Measurements from ENCODE around the gene STX1A.

The STX1A gene

DNA sequence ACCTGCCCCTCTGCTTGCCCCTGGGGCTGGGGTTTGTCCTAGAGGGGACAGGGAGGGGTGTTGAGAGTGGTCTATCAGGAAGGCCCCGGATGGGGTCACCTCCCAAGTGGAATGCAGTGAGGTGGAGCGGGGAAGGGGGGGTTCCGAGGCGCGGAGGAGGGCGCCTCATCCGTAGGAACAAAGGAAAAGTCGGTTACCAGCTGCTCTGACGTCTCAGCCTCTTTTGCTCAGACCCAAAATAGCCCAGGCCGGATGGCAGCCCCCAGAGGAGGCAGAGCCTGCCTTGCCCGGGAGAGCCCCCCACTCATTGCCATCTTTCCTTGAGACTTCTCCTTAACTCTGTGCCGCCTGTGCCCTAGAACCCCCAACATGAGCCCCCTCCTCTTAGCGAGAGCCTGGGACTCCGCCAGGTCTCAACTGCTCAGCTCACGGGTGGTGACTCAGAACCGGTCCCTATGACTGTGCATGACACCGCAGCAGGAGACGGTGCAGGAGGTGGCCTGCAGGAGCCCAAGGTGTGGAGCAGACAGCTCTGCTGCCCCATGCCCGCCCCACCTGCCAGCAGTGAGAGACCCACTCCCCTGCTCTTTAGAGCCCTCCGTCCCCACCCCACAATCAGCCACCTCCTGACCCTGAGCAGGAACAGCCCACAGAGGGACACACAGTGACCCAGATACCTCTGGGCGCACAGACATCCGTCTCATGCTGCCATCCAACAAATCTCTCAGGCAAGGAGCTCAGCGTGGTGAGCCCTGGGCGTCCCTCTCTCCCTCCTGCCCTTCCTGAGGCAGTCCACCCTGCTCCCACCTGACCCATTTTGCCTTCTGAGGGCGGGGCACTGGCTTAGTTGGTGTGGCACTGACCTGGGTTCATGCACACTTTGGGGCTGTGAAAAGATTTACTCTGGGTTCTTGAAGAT lies 13.1 kb downstream of the STX1A start:
- H3K4me3 ChIP-seq (ENCODE audit: low read depth, low read length), result no peak overlapping the region
- no peak for DNase-seq (ENCODE audit: low read depth)
- TF ChIP-seq, protein P1, sequence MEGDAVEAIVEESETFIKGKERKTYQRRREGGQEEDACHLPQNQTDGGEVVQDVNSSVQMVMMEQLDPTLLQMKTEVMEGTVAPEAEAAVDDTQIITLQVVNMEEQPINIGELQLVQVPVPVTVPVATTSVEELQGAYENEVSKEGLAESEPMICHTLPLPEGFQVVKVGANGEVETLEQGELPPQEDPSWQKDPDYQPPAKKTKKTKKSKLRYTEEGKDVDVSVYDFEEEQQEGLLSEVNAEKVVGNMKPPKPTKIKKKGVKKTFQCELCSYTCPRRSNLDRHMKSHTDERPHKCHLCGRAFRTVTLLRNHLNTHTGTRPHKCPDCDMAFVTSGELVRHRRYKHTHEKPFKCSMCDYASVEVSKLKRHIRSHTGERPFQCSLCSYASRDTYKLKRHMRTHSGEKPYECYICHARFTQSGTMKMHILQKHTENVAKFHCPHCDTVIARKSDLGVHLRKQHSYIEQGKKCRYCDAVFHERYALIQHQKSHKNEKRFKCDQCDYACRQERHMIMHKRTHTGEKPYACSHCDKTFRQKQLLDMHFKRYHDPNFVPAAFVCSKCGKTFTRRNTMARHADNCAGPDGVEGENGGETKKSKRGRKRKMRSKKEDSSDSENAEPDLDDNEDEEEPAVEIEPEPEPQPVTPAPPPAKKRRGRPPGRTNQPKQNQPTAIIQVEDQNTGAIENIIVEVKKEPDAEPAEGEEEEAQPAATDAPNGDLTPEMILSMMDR (IDR thresholded peaks at IDR 0.05; ENCODE audit: control insufficient read depth, extremely low read depth, insufficient read depth), result no peak

DNA sequence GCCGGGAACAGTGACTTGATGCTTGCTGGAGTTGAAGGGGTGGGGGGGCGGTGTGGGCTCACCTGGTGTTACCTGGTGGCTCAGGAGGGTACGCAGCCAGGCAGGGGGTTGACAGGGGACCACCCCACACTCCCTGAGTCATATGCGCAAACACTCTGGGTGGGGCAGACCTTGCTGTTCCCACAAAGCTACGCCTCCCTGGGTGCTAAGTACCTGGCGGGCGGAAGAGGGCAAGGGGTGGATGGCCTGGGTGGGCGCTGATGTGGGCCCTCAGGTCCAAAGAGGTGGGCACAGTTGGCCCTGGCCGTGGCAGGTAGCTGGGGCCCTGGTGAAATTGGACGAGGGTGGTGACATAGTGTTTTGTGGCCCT lies 13.9 kb downstream of the STX1A start:
- DNase-seq (ENCODE audit: low read depth), result no peak
- no peak overlapping the region for H3K4me3 ChIP-seq (ENCODE audit: low read depth, low read length)
- TF ChIP-seq, protein P1 (IDR thresholded peaks at IDR 0.05; ENCODE audit: control insufficient read depth, extremely low read depth, insufficient read depth), result no peak

DNA sequence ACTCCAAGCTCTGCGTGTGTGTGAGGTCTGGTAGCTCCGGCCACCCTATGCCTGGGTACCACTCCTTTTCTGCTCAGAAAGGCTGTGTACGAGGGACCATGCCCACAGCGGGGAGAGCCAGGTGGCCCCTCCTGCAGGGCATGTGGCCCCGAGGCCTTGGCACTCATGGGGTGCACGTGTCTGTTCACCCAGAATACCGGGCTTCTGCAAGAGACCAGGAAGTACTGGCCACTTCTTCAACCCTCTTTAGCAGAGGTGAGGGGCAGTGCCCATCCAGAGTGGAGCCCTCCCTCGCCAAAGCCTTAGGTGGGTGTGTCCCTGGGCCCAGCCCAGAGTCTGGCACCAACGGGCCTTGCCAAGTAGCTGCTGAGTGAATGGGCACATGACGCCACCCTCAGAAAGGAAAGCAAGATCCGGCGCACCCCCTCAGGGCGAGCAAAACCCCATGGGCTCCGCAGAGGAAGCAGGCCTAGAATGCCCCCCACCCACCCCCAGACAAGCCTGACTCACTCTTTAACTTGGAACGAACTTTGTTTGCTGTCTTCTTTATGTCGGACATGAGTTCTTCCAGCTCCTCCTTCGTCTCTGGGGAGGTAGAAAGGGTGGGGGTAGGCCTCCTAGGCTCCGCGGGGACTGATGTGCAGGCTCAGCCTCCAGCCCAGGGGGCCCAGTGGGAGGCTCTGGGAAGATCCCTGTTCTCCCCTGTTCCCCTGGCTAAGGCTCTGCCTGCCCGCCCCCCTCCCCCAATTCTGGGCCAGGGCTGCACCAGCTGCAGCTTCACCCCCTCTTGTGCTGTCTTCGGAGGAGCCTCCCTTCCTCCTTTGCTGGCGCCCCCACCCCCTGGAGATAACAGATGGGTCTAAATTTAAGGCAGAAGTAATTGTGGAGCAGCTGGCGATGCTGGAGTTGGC lies 14.6 kb downstream of the STX1A start:
- DNase-seq (ENCODE audit: low read depth), result no peak
- no peak overlapping the region for H3K4me3 ChIP-seq (ENCODE audit: low read depth, low read length)
- TF ChIP-seq, protein P1 (IDR thresholded peaks at IDR 0.05; ENCODE audit: control insufficient read depth, extremely low read depth, insufficient read depth), result no peak

DNA sequence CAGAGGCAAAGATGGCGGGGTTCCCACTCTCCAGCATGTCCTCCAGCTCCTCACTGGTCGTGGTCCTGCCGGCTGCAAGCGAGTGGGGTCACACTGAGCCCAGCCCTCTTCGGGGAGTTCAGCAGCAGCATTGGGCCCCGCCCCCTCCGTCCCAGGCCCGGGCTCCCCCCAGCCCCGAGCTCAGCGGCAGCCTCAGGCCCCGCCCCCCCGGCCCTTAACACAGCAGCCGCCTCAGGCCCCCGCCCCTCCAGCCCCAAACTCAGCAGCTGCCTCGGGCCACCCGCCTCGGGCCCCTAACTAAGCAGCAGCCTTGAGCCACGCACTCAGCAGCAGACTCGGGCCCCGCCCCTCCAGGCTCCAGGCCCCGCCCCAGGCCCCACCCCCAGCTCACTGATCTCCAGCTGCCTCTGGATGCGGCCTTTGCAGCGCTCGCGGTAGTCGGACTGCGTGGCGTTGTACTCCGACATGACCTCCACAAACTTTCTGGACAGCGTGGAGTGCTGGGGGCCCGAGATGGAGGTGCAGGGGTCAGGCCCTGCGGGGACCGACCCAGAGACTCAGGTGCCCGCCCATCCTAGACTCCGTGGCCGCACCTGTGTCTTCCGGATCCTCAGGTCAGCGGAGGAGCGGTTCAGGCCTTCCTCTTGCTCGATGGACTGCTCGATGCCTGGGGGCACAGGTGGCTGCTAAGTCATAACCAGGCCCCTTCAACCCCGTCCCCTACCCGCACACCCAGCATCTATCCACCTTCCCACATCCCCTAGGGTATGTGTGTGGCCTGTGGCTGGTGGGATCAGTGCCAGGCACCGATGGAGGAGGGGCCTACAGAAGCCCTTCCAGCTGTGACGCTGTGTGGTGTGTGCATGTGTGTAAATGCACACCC lies 15.5 kb downstream of the STX1A start:
- TF ChIP-seq, protein P1 (IDR thresholded peaks at IDR 0.05; ENCODE audit: control insufficient read depth, extremely low read depth, insufficient read depth), result no peak
- H3K4me3 ChIP-seq (ENCODE audit: low read depth, low read length), result no peak overlapping the region
- no peak for DNase-seq (ENCODE audit: low read depth)

DNA sequence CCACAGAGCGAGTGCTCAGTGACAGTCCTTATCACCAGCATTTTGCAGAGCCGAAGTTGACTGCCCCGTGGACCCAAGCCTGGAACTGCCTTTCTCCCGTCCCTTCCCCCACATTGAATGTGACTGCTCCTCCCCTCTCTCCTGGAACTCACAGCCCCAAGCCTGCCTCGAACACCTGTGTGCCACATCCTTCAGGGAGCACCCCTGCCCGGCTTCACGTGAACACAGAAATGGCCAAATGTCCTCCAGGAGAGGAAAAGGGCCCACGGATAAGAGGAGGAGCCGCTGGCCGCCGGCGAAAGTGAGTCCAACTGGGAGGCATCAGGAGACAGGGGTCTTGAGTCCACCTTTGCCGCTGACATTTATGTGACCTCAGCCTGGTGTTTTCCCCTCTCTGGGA lies 16.2 kb downstream of the STX1A start:
- H3K4me3 ChIP-seq (ENCODE audit: low read depth, low read length), result no peak overlapping the region
- no peak for DNase-seq (ENCODE audit: low read depth)
- TF ChIP-seq, protein P1 (IDR thresholded peaks at IDR 0.05; ENCODE audit: control insufficient read depth, extremely low read depth, insufficient read depth), result no peak

DNA sequence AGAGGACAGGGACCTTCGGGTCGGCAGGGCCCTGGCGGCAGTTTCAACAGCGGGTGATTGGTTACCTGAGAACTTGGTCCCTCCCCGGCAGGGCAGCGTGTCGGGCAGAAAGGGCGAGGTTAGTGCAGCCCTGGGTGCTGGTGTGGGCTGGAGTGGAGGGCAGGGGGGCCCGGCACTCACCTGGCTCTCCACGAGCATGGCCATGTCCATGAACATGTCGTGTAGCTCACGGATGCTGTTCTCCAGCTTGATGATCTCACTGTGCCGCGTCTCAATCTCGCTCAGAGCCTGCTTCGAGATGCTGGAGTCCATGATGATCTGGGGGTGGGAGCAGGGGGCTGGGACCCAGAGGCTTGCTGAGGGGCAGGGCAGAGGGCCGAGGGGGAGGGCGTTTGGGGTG lies 16.8 kb downstream of the STX1A start:
- TF ChIP-seq, protein P1 (IDR thresholded peaks at IDR 0.05; ENCODE audit: control insufficient read depth, extremely low read depth, insufficient read depth), result no peak
- H3K4me3 ChIP-seq (ENCODE audit: low read depth, low read length), result no peak overlapping the region
- no peak for DNase-seq (ENCODE audit: low read depth)

All from LNCaP clone FGC (cell line).